ENCODE results near the gene PIGV. TPM values are rescaled to one million over a fixed set of nuclear protein-coding genes. Genes with fewer than 3 reads are reported as not detected.
A peak's percentile ranks its signal among the peaks of the same experiment; 100 is the strongest.

Gene PIGV
- total and polyA plus RNA-seq, 3 donors from 2014 or later: 47.6 to 101 (median 52.5) TPM

DNA sequence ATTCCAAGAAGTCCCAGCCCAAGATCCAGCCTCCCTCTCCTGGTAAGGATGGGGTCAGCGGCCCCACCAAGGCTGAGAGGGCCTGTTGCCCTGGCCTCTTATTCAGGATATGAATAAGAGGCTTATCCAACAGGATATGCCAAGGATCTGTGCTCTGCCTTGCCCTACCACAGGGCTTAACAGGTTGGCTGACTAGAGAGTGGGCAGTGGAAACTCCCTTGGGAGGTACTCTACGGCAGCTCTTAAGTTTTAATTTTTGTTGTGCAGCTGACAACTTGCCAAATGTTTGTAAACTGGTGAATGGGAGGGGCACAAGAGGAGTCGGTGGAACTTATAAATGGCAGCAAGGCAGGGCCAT lies 16.5 kb upstream of the PIGV start:
- WGBS, 2 donors: 47% methylated on average over 2 to 3 of the region's 3 CpGs
- H3K9me3 ChIP-seq: no peaks in the 10 kb centered on the region
- no peak for TF ChIP-seq POLR2A (IDR thresholded peaks at IDR 0.05)
- TF ChIP-seq, protein P1, sequence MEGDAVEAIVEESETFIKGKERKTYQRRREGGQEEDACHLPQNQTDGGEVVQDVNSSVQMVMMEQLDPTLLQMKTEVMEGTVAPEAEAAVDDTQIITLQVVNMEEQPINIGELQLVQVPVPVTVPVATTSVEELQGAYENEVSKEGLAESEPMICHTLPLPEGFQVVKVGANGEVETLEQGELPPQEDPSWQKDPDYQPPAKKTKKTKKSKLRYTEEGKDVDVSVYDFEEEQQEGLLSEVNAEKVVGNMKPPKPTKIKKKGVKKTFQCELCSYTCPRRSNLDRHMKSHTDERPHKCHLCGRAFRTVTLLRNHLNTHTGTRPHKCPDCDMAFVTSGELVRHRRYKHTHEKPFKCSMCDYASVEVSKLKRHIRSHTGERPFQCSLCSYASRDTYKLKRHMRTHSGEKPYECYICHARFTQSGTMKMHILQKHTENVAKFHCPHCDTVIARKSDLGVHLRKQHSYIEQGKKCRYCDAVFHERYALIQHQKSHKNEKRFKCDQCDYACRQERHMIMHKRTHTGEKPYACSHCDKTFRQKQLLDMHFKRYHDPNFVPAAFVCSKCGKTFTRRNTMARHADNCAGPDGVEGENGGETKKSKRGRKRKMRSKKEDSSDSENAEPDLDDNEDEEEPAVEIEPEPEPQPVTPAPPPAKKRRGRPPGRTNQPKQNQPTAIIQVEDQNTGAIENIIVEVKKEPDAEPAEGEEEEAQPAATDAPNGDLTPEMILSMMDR (IDR thresholded peaks at IDR 0.05): no peak
- intact Hi-C loops (cut with DNase I; ENCODE audit: low total_unique reads): no loop called here
- no peaks in the 10 kb centered on the region for H3K27me3 ChIP-seq
- DNase-seq: no peak
- peaks cover 14% of the 10 kb centered on the region for H3K4me1 ChIP-seq
- H3K36me3 ChIP-seq (ENCODE audit: low read depth, missing control alignments): no peaks in the 10 kb centered on the region
- H3K4me3 ChIP-seq: no peak overlapping the region
- no peak overlapping the region for H3K27ac ChIP-seq

DNA sequence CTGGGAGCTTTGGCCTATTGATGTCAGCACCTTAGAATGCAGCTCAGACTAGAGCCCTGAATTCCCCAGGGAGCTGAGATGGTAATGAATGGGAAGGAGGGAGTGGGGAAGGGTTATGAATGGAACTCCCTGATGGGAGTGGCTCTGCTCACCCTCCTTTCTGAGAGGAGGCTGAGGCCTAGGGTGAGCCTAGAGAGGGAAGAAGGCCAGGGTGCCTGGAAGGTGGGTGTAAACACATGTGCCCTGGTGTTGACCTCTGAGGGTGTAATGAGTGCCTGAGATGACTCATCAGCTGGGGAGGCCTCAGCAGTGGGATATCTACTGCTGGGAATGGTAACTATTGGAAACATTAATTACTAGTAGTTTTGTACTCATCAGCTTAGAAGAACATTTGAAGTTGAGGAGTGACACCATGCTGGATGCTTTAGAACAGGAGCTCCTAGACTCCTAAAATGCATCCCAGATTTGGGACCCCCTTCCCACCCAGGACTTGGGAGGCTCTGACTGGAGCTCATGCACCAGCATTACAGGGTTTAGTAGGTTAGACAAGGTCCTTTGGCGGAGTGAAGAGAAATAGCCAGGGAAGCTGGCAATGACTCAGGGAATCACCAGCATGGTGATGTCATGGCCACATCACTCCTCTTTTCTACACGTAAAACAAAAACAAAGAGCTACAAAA lies 16.0 kb upstream of the PIGV start:
- Histone ChIP-seq H3K27ac (no peak overlapping the region), H3K36me3 (ENCODE audit: low read depth, missing control alignments) (no peaks in the 10 kb centered on the region), H3K4me3 (no peak overlapping the region), H3K4me1 (peaks cover 14% of the 10 kb centered on the region), H3K27me3 (no peaks in the 10 kb centered on the region), H3K9me3 (no peaks in the 10 kb centered on the region)
- intact Hi-C loops (cut with DNase I; ENCODE audit: low total_unique reads): no loop called here
- no peak for TF ChIP-seq POLR2A (IDR thresholded peaks at IDR 0.05)
- 76 to 86% methylated on average over 2 of the region's 2 CpGs for WGBS, 2 donors
- peak; percentile 66 for DNase-seq

DNA sequence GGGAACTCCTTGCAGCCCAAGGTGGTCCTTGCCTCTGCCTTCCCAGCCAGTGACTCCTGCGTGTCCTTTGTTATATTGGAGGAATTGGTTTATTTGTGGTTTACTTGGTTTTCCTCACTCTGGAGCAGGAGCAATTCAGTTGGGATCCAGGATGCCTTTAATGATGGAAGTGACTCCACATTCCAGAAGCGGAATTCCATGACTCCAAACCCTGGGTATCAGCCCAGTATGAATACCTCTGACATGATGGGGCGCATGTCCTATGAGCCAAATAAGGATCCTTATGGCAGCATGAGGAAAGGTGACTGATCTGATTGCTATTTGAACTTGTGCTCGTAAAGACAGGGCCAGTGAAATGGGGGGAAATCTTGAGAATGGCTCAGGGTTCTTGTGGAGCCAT lies 15.1 kb upstream of the PIGV start:
- H3K27ac ChIP-seq: no peak overlapping the region
- 91 to 94% methylated on average over 4 of the region's 4 CpGs for WGBS, 2 donors
- H3K27me3 ChIP-seq: no peaks in the 10 kb centered on the region
- intact Hi-C loops (cut with DNase I; ENCODE audit: low total_unique reads): no loop called here
- H3K4me3 ChIP-seq: no peak overlapping the region
- no peaks in the 10 kb centered on the region for H3K9me3 ChIP-seq
- peaks cover 14% of the 10 kb centered on the region for H3K4me1 ChIP-seq
- no peak for TF ChIP-seq POLR2A (IDR thresholded peaks at IDR 0.05)
- TF ChIP-seq, protein P1 (IDR thresholded peaks at IDR 0.05): no peak
- H3K36me3 ChIP-seq (ENCODE audit: low read depth, missing control alignments): no peaks in the 10 kb centered on the region
- DNase-seq: no peak

DNA sequence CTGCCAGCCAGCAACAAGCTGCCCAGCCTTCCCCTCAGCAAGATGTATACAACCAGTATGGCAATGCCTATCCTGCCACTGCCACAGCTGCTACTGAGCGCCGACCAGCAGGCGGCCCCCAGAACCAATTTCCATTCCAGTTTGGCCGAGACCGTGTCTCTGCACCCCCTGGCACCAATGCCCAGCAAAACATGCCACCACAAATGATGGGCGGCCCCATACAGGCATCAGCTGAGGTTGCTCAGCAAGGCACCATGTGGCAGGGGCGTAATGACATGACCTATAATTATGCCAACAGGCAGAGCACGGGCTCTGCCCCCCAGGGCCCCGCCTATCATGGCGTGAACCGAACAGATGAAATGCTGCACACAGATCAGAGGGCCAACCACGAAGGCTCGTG lies 13.3 kb upstream of the PIGV start:
- TF ChIP-seq, protein P1 (IDR thresholded peaks at IDR 0.05): no peak
- TF ChIP-seq POLR2A (IDR thresholded peaks at IDR 0.05): no peak
- H3K27me3 ChIP-seq: no peaks in the 10 kb centered on the region
- WGBS, 2 donors: 94 to 100% methylated on average over 5 to 13 of the region's 13 CpGs
- H3K9me3 ChIP-seq: no peaks in the 10 kb centered on the region
- intact Hi-C loops (cut with DNase I; ENCODE audit: low total_unique reads): no loop called here
- no peak for DNase-seq
- no peak overlapping the region for H3K4me3 ChIP-seq
- no peak overlapping the region for H3K27ac ChIP-seq
- peaks cover 1% of the 10 kb centered on the region for H3K36me3 ChIP-seq (ENCODE audit: low read depth, missing control alignments)
- H3K4me1 ChIP-seq: peaks cover 10% of the 10 kb centered on the region

DNA sequence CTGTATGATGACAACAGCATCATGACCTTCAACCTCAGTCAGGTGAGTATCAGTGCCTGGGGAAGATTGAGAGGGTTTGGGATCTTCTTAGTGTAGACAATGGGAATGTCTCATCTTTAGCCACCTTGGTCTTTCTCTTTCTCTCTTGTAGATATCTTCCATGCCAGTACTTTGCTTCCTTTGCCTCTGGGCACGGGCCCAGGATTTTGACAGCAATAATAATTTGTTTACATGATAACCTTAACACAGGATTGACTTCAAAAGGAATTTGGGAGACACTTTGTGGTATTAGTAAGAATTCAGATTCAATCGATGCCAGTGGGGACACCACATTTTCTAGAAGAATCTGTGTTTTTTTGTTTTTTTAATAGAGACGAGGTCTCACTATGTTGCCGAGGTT lies 12.1 kb upstream of the PIGV start:
- no peak overlapping the region for H3K4me3 ChIP-seq
- no peak overlapping the region for H3K27ac ChIP-seq
- H3K27me3 ChIP-seq: no peaks in the 10 kb centered on the region
- 80 to 81% methylated on average over 4 of the region's 4 CpGs for WGBS, 2 donors
- no peak for DNase-seq
- TF ChIP-seq, protein P1 (IDR thresholded peaks at IDR 0.05): no peak
- TF ChIP-seq POLR2A (IDR thresholded peaks at IDR 0.05): no peak
- H3K4me1 ChIP-seq: peaks cover 10% of the 10 kb centered on the region
- peaks cover 4% of the 10 kb centered on the region for H3K36me3 ChIP-seq (ENCODE audit: low read depth, missing control alignments)
- H3K9me3 ChIP-seq: no peaks in the 10 kb centered on the region
- intact Hi-C loops (cut with DNase I; ENCODE audit: low total_unique reads): no loop called here

All from testis (tissue), 3 donors.